HG02678 (cell line): ENCODE data around the gene CALN1.
"Not testable (repeated sequence)": the region's sequence is repeated elsewhere in the genome, so short reads cannot be mapped to it uniquely, and the experiment has no call there.

Experiments used
- ATAC-seq: cut with Tn5 transposase; IDR thresholded peaks from one replicate; pipeline ENCODE4 v1.9.1; 2021; ENCODE audit warnings: mild to moderate bottlenecking, moderate library complexity; ENCODE audit not compliant: unreplicated experiment

CALN1 gene

DNA sequence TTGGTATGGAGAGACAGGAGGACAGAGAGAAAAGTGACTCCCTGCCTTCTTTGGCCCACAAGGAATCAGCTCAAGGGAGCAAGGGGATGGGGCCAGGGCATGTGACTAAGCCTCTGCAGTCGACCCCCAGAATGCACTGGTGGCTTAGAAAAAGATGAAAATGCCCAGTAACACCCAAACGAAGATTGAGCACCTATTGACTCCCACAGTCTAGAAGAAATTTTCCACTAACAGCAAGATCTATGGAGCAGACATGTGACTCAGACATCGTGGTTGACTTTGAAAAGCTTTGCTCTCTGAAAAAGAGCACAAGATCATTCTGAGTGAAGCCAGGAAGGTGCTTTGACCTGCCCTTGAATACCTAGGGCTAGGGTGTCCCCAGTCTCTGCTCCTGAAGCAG lies 586.0 kb downstream of the CALN1 start:
- ATAC-seq, result no peak

DNA sequence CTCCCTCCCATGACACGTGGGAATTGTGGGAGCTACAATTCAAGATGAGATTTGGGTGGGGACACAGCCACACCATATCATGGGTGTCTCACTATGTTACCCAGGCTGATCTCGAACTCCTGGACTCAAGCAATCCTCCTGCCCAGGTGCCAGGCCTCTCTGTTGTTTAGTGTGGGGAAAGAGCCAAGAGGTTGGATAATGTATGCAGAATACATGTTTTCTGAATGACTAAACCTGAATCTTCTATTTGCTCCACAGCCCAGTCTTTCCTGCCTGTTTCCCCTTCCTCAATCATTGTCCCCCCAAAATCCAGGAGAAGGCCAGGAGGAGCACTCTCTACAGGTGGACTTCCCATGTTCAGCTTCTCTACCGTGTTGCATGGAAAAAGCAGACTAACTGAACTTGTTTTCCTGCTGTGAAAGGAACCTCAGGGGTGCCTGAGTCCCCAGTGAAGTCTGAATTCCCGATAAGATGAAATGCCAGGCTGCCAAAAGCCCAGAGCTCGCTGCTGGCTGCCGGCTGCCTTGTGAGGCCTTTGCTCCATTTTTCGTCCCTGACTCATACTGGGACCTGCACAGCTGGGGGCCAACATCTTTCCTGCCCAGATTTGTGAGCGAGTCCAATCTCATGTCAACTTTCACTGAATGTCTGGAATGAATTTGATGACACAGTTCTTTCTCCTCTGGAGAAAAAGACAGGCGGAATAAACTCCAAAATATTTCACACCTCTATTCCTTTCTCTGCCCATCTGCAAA lies 588.0 kb downstream of the CALN1 start:
- no peak for ATAC-seq

GRCh38 chr7:71822406-71822805 lies 589.7 kb downstream of the CALN1 start:
- ATAC-seq, result not testable (repeated sequence)

DNA sequence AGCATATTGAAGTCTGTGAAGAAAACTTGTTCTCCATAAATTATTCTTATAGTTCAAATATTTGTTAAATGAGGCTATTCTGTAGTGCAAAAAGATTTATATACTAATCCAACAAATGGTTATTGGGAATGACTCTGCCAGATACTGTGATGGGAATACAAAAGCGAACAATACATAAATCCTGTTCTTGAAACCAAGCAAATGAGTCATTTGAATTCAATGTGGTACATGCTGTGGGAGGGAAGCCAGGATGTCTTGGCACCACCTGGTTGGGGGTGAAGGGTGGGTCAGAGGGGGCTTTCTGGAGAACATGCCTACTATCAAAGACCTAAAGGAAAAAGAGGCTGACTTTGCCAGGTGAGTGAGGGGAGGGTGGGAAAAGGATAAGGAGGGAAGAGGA lies 594.2 kb downstream of the CALN1 start:
- ATAC-seq, result no peak

GRCh38 chr7:71808115-71808514 lies 604.0 kb downstream of the CALN1 start:
- no peak for ATAC-seq

DNA sequence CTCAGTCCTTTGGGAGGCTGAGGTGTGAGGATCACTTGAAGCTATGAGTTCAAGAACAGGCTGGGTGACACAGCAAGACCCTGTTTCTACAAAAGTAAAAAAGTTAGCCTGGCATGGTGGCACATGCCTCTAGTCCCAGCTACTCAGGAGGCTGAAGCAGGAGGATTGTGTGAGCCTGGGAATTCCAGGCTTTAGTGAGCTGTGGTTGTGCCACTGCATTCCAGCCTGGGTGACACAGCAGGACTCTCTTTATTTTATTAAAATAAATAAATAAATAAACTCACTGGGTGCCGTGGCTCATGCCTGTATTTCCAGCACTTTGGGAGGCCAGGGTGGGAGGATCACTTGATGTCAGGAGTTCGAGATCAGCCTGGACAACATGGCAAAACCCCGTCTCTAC lies 607.9 kb downstream of the CALN1 start:
- no peak for ATAC-seq

- no peak for ATAC-seq
Measured at GRCh38 chr7:71801976-71802375, 610.2 kb downstream of the CALN1 start.

DNA sequence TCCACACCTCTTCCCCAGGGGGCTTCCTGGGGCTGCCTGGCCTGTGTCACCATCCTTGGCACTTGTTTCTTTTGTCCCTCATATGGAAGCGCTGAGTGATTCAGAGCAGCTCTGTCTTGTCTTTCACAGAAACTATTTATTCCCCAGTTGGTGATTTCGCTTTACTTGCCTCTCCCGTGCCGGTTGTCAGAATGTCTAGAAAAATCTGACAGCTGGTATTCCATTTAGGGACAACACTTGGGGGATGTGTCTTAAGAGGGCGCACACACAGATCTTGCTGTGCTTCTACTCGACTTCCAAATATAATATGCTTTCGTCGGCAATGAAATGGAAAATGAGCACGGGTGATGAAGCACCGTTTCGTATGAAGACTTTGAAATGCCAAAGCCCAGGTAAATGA lies 611.8 kb downstream of the CALN1 start:
- no peak for ATAC-seq

DNA sequence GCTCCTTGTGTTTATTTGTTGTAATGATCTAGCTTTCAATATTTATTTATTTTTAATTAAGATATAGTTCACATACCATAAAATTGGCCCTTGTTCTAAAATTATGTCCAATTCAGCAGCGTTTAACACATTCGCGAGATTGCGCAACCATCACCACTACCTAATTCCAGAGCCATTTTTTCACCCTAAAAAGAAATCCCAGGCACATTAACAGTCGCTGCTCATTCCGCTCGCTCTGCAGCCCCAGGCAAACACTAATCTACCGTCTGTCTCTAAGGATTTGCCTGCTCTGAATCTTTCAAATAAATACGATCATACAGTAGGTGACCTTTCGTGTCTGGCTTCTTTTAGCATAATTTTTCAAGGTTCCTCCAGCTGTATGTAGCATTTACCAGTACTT lies 616.7 kb downstream of the CALN1 start:
- no peak for ATAC-seq

DNA sequence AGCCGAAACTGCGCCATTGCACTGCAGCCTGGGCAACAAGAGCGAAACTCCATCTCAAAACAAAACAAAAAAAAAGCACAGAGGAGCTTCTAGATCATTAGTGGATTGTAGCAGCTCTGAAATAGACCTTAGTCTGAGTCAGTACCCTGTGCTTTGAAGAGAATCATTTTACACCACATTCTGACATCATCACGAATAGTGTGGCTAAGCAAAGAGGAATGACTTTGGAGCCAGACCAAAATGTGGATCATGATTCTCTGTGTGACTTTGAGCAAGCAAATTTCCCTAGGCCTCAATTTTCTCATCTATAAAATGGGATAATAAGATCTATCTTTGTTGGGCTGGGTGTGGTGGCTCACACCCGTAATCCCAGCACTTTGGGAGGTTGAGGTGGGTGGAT lies 618.9 kb downstream of the CALN1 start:
- no peak for ATAC-seq

DNA sequence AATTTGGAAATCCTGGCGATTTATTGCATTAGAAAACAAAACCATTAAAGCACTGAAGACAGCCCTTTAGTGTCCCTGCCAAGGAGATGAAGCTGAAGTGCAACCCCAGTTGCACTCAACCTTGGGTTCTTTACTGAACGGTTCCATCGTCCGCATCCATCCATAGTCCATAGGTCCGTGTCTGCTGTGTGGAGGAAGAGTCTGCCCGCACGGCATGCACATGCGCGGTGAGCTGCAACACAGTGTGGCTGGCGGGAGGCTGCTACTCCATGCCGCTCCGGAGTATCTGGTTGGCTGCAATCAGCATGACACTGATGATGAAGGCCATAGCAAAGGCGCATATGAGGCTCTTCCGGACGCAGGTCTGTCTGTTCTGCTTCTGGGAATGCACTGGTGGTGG lies 624.6 kb downstream of the CALN1 start:
- no peak for ATAC-seq

- ATAC-seq, result no peak
Measured at GRCh38 chr7:71785216-71785615, 626.9 kb downstream of the CALN1 start.

DNA sequence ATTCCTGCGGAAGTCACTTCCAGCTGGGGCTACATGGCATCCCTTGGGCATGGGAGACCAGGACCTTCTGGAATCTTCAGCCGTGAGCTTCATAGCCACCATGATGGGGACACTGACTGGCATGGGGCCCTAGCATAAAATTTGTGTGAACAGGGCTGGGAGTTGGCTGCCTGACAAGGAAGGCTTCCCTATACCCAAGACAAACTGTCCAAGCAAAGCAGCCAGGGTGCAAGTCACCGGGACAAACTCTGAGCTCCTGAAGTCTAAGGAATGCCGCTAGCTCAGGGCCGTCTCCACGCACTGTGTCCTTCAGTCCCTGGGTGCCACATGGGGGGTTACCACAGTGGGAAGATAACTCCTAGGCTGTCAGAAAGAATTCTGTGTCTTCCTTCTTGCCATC lies 627.4 kb downstream of the CALN1 start:
- no peak for ATAC-seq

GRCh38 chr7:71784180-71784579 lies 628.0 kb downstream of the CALN1 start:
- no peak for ATAC-seq

- ATAC-seq, result no peak
Measured at GRCh38 chr7:71783779-71784178, 628.4 kb downstream of the CALN1 start.

- ATAC-seq, result no peak
Measured at GRCh38 chr7:71782051-71782450, 630.1 kb downstream of the CALN1 start.

DNA sequence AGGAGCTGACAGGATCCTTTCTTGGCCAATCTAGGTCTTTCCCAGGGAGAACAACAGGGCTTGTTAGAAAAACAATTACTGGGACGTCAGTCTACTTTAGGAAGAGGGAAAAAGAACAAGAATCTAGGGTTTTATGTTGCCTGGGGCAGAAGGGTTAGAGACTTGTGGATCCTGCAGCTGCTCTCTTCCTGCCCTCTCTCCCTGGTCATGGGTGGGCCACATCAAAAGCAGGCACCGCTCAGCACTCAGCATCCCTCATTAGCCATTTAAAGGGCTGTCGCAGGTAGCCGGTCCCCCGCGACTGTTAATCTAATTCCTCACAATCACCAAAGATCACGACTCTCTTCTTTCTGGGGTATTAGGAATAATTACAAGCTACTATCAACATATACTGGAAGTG lies 631.9 kb downstream of the CALN1 start:
- ATAC-seq, result no peak

DNA sequence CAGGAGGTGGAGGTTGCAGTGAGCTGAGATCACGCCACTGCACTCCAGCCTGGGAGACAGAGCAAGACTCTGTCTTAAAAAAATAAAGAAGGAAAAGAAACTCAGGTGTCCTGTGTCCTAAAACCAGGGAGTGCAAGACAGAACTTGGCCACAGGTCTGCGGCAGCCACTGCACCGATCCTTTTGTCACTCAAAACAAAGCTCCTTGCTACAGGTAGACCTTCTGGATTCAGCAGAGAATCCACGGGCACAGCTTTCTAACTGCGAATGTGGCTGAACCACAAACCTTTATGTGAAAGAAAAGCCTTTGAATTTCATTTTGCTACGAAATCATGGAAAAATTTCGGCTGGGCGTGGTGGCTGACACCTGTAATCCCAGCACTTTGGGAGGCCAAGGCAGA lies 634.9 kb downstream of the CALN1 start:
- no peak for ATAC-seq

GRCh38 chr7:71776726-71777125 lies 635.4 kb downstream of the CALN1 start:
- ATAC-seq, result no peak

- ATAC-seq, result no peak
Measured at GRCh38 chr7:71775648-71776047, 636.5 kb downstream of the CALN1 start.

GRCh38 chr7:71772779-71773178 lies 639.4 kb downstream of the CALN1 start:
- ATAC-seq, result no peak

DNA sequence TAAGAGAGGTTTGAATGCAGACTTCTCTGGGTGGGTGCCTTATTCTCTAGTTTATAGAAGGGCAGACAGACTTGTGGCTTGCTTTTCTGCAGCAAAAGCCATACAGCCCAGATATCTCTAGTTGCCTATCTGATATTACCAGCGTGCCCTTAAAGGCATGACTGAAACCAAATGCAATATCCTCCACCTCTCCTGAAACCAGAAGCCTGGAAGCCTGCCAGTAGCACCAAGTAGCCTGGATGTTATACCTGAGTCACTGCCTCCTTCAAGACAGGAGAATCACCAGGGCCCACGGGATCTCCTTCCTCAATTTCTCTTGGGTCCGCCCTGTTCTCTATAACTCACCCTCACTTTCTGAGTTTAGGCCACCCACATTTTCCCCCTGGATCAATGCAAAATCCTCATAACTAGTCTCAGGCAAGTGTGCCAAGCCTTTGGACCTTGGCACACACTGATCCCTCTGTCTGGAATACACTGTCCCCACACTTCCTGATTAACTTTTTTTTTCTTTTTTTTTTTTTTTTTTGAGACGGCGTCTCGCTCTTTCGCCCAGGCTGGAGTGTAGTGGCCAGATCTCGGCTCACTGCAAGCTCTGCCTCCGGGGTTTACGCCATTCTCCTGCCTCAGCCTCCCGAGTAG lies 641.8 kb downstream of the CALN1 start:
- ATAC-seq, result no peak

GRCh38 chr7:71769326-71769725 lies 642.8 kb downstream of the CALN1 start:
- no peak for ATAC-seq
